Astrocyte (in vitro differentiated cells and primary cell): ENCODE results near the gene DLG1. TPM values are rescaled to one million over a fixed set of nuclear protein-coding genes. Genes with fewer than 3 reads are reported as not detected.

Experiments
- DNase-seq: peaks from one replicate; pipeline ENCODE4 v3.0.0-alpha.2; 2010; ENCODE audit warnings: low read depth
- FAIRE-seq: peaks from 2 replicates; lab custom pipeline; 2011; peaks lifted over from hg19 to GRCh38; lab: Jason Lieb, UNC
- H2AFZ ChIP-seq: 2 replicates; pipeline ENCODE4 v1.6.0; 2012; ENCODE audit warnings: low read depth, low read length, inconsistent platforms
- H3K27ac ChIP-seq: 2 replicates; pipeline ENCODE4 v1.5.1; 2011; ENCODE audit warnings: low read depth, low read length, inconsistent platforms
- H3K27me3 ChIP-seq: 2 replicates; pipeline ENCODE4 v1.6.0; 2011; ENCODE audit warnings: low read length, inconsistent platforms; ENCODE audit not compliant: insufficient read depth
- H3K36me3 ChIP-seq: 2 replicates; pipeline ENCODE4 v1.5.1; 2011; ENCODE audit warnings: low read length, inconsistent platforms; ENCODE audit not compliant: insufficient read depth
- H3K4me1 ChIP-seq: 2 replicates; pipeline ENCODE4 v1.5.1; 2011; ENCODE audit warnings: low read length, inconsistent platforms; ENCODE audit not compliant: insufficient read depth
- H3K4me2 ChIP-seq: 2 replicates; pipeline ENCODE4 v1.6.0; 2012; ENCODE audit warnings: low read length, inconsistent platforms
- H3K4me3 ChIP-seq: 2 replicates; pipeline ENCODE4 v1.5.1; 2011; ENCODE audit warnings: low read depth, mild to moderate bottlenecking, low read length, inconsistent platforms; ENCODE audit not compliant: insufficient read depth
- H3K79me2 ChIP-seq: 2 replicates; pipeline ENCODE4 v1.6.0; 2012; ENCODE audit warnings: mild to moderate bottlenecking, low read length, inconsistent platforms; ENCODE audit not compliant: insufficient read depth
- H3K9ac ChIP-seq: 2 replicates; pipeline ENCODE4 v1.6.0; 2012; ENCODE audit warnings: mild to moderate bottlenecking, low read length, inconsistent platforms
- H3K9me3 ChIP-seq: 2 replicates; pipeline ENCODE4 v1.5.1; 2012; ENCODE audit warnings: low read depth, mild to moderate bottlenecking, low read length, inconsistent platforms; ENCODE audit not compliant: insufficient read depth
- H4K20me1 ChIP-seq: 2 replicates; pipeline ENCODE4 v1.6.0; 2012; ENCODE audit warnings: low read length, inconsistent platforms; ENCODE audit not compliant: insufficient read depth
- H3K27ac Mint-ChIP-seq: one replicate; pipeline ENCODE4 v1.8.0; 2021; ENCODE audit warnings: mild to moderate bottlenecking, mixed read lengths; ENCODE audit not compliant: unreplicated experiment
- H3K27me3 Mint-ChIP-seq: one replicate; pipeline ENCODE4 v1.8.0; 2021; ENCODE audit warnings: low read depth, mixed read lengths; ENCODE audit not compliant: unreplicated experiment
- H3K36me3 Mint-ChIP-seq: one replicate; pipeline ENCODE4 v1.8.0; 2021; ENCODE audit warnings: low read depth, mixed read lengths; ENCODE audit not compliant: unreplicated experiment
- H3K4me1 Mint-ChIP-seq: one replicate; pipeline ENCODE4 v1.8.0; 2021; ENCODE audit warnings: low read depth, mixed read lengths; ENCODE audit not compliant: unreplicated experiment
- H3K4me3 Mint-ChIP-seq: one replicate; pipeline ENCODE4 v1.8.0; 2021; ENCODE audit warnings: mild to moderate bottlenecking, moderate library complexity, mixed read lengths; ENCODE audit not compliant: unreplicated experiment
- H3K9me3 Mint-ChIP-seq: one replicate; pipeline ENCODE4 v1.8.0; 2021; ENCODE audit warnings: mild to moderate bottlenecking, mixed read lengths; ENCODE audit not compliant: unreplicated experiment
- EZH2 ChIP-seq: IDR thresholded peaks from 2 replicates; pipeline ENCODE4 v1.6.1; 2012; ENCODE audit warnings: mild to moderate bottlenecking, low read length, inconsistent platforms; ENCODE audit not compliant: insufficient read depth
- total RNA-seq: library from RNA; stranded (reverse); gene quantifications from 2 replicates; pipeline ENCODE4 v1.2.1, GENCODE V29; 2021
- TF ChIP-seq, protein P1 (sequence below): IDR thresholded peaks from 2 replicates; pipeline ENCODE4 v1.5.1; 2011; ENCODE audit warnings: low read depth, mild to moderate bottlenecking, inconsistent platforms, low read length, moderate library complexity; ENCODE audit not compliant: insufficient read depth

DLG1 gene
- total RNA-seq, 1 donor from 2014 or later: 210 TPM

DNA sequence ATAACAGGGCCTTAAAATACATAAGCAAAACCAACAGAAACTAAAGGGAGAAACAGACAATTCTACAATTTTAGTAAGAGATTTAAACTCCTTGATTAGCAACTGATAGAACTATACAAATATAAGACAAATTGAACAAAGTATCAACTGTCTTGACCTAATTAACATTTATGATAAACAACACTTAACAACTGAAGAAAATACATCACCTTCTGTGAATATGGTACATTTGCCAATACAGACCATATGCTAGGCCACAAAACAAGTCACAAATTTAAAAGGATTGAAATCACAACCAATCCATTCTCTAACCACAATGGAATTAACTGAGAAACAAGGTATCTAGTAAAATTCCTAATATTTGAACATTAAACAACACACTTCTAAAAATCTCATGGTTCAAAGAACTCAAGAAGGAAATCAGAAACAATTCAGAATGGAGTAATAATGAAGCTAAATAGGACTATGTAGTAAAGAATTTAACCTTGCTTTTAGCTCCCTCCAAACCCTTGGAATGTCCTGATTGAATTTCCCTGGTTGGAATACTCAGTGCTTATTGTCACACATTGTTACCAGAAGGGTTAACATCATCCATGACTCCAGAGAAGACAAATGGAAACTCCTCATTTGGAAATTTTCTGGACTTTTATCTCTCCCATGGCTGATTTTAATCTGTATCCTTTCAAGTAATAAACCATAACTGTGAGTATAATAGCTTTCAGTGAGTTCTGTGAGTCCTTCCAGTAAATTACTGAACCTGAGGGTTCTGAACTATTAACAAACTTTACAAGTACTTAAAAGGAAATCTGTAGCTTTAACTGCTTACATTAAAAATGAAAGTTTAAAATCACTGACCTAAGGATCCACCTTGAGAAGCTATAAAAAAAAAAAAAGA is 88.8 kb downstream of the DLG1 start:
- no peaks in the 10 kb centered on the region for H3K27me3 Mint-ChIP-seq
- Histone ChIP-seq H3K79me2 (peaks cover 100% of the 10 kb centered on the region), H3K4me2 (no peak overlapping the region), H3K27ac (no peak overlapping the region), H3K9me3 (no peaks in the 10 kb centered on the region), H3K36me3 (peaks cover 3% of the 10 kb centered on the region), H2AFZ (no peak overlapping the region), H3K27me3 (no peaks in the 10 kb centered on the region), H4K20me1 (peaks cover 91% of the 10 kb centered on the region), H3K4me3 (no peak overlapping the region), H3K9ac (no peak overlapping the region), H3K4me1 (no peaks in the 10 kb centered on the region)
- peaks cover 3% of the 10 kb centered on the region for H3K36me3 Mint-ChIP-seq
- H3K27ac Mint-ChIP-seq: no peak overlapping the region
- TF ChIP-seq, protein P1, sequence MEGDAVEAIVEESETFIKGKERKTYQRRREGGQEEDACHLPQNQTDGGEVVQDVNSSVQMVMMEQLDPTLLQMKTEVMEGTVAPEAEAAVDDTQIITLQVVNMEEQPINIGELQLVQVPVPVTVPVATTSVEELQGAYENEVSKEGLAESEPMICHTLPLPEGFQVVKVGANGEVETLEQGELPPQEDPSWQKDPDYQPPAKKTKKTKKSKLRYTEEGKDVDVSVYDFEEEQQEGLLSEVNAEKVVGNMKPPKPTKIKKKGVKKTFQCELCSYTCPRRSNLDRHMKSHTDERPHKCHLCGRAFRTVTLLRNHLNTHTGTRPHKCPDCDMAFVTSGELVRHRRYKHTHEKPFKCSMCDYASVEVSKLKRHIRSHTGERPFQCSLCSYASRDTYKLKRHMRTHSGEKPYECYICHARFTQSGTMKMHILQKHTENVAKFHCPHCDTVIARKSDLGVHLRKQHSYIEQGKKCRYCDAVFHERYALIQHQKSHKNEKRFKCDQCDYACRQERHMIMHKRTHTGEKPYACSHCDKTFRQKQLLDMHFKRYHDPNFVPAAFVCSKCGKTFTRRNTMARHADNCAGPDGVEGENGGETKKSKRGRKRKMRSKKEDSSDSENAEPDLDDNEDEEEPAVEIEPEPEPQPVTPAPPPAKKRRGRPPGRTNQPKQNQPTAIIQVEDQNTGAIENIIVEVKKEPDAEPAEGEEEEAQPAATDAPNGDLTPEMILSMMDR: no peak
- no peak for TF ChIP-seq EZH2
- DNase-seq (peak; percentile 25), FAIRE-seq (peak; percentile 34)
- no peaks in the 10 kb centered on the region for H3K9me3 Mint-ChIP-seq
- H3K4me3 Mint-ChIP-seq: no peak overlapping the region
- peaks cover 14% of the 10 kb centered on the region for H3K4me1 Mint-ChIP-seq

DNA sequence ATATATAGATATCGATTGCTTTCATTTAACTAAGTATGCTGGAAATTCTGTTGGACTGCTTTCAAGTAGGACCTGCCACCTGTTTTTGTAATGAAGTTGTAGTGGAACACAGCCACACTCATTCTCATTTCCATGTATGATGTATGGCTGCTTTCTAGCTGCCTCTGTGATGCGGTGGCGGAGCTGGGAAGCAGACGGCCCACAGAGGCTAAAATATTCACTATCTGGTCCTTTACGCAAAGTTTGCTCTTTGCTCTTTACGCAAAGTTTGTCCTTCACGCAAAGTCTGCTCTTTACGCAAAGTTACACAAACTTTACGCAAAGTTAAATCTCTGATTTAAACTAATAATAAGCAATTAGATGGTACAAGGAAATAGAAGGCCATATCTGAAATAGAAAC is 91.5 kb downstream of the DLG1 start:
- no peaks in the 10 kb centered on the region for H3K36me3 ChIP-seq
- Mint-ChIP-seq H3K9me3 (no peaks in the 10 kb centered on the region), H3K27ac (no peak overlapping the region), H3K27me3 (no peaks in the 10 kb centered on the region), H3K4me1 (peaks cover 33% of the 10 kb centered on the region), H3K36me3 (peaks cover 3% of the 10 kb centered on the region), H3K4me3 (no peak overlapping the region)
- no peak overlapping the region for H2AFZ ChIP-seq
- H3K4me3 ChIP-seq: no peak overlapping the region
- H3K27ac ChIP-seq: no peak overlapping the region
- H3K4me2 ChIP-seq: no peak overlapping the region
- H3K27me3 ChIP-seq: no peaks in the 10 kb centered on the region
- H3K4me1 ChIP-seq: no peaks in the 10 kb centered on the region
- H3K9ac ChIP-seq: no peak overlapping the region
- no peak for DNase-seq
- TF ChIP-seq, protein P1: no peak
- no peak for TF ChIP-seq EZH2
- peaks cover 100% of the 10 kb centered on the region for H3K79me2 ChIP-seq
- peaks cover 91% of the 10 kb centered on the region for H4K20me1 ChIP-seq
- FAIRE-seq: no peak
- H3K9me3 ChIP-seq: no peaks in the 10 kb centered on the region

GRCh38 chr3:197205675-197206074 is 92.7 kb downstream of the DLG1 start:
- peaks cover 93% of the 10 kb centered on the region for H4K20me1 ChIP-seq
- H3K9me3 ChIP-seq: no peaks in the 10 kb centered on the region
- no peak overlapping the region for H3K27ac ChIP-seq
- no peaks in the 10 kb centered on the region for H3K36me3 ChIP-seq
- Mint-ChIP-seq H3K9me3 (no peaks in the 10 kb centered on the region), H3K4me3 (no peak overlapping the region), H3K27ac (no peak overlapping the region), H3K4me1 (peaks cover 40% of the 10 kb centered on the region), H3K27me3 (no peaks in the 10 kb centered on the region), H3K36me3 (peaks cover 4% of the 10 kb centered on the region)
- DNase-seq: no peak
- TF ChIP-seq, protein P1: no peak
- TF ChIP-seq EZH2: no peak
- no peak overlapping the region for H3K9ac ChIP-seq
- H3K4me3 ChIP-seq: no peak overlapping the region
- peaks cover 100% of the 10 kb centered on the region for H3K79me2 ChIP-seq
- H3K4me1 ChIP-seq: no peaks in the 10 kb centered on the region
- no peak overlapping the region for H2AFZ ChIP-seq
- H3K27me3 ChIP-seq: no peaks in the 10 kb centered on the region
- no peak overlapping the region for H3K4me2 ChIP-seq
- no peak for FAIRE-seq
